ENCODE data around the gene THRA.

THRA gene

DNA sequence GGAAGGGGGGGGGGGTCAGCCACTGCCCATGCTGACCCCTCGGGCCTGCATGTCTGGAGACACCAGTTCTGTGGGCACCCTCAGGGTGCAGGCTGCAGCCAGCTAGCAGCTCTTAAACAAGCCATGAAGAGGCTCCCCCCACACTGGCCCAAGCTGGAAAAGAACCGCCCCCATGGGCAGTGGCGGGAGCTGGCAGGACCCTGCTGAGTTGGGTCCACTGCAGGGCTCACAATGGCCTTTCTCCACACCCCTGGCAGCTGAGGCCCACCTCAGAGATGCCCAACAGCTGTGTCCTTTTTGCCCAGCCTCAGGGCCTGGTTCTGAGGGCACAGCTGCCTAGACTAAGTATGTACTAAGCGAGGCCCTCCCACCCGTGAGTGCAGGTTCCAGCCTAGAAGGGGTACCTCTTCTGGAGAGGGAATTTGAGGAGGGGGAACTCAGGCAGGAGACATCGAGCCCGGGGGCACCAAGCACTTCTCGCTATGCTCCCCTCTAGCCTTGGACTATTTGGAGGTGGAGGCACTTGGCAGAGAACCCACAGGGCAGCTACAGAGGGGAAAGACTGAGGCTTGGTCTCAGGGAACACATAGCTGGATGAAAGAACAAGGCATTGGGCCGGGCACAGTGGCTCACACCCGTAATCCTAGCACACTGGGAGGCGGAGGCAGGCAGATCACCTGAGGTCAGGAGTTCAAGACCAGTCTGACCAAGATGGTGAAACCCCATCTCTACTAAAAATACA is 3.2 kb downstream of the THRA start:
- TF ChIP-seq, protein P1, sequence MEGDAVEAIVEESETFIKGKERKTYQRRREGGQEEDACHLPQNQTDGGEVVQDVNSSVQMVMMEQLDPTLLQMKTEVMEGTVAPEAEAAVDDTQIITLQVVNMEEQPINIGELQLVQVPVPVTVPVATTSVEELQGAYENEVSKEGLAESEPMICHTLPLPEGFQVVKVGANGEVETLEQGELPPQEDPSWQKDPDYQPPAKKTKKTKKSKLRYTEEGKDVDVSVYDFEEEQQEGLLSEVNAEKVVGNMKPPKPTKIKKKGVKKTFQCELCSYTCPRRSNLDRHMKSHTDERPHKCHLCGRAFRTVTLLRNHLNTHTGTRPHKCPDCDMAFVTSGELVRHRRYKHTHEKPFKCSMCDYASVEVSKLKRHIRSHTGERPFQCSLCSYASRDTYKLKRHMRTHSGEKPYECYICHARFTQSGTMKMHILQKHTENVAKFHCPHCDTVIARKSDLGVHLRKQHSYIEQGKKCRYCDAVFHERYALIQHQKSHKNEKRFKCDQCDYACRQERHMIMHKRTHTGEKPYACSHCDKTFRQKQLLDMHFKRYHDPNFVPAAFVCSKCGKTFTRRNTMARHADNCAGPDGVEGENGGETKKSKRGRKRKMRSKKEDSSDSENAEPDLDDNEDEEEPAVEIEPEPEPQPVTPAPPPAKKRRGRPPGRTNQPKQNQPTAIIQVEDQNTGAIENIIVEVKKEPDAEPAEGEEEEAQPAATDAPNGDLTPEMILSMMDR (IDR thresholded peaks at IDR 0.05; ENCODE audit: low read depth, low read length), result no peak
- Histone ChIP-seq H3K27me3 (ENCODE audit: insufficient read depth, low read depth, severe bottlenecking) (no peaks in the 10 kb centered on the region), H3K36me3 (no peaks in the 10 kb centered on the region; the same call in 1 of the 2 replicates), H3K9me3 (ENCODE audit: severe bottlenecking) (no peaks in the 10 kb centered on the region), H3K4me3 (ENCODE audit: low read depth, low read length) (no peak overlapping the region), H3K27ac (no peak overlapping the region)
- DNase-seq, result no peak

DNA sequence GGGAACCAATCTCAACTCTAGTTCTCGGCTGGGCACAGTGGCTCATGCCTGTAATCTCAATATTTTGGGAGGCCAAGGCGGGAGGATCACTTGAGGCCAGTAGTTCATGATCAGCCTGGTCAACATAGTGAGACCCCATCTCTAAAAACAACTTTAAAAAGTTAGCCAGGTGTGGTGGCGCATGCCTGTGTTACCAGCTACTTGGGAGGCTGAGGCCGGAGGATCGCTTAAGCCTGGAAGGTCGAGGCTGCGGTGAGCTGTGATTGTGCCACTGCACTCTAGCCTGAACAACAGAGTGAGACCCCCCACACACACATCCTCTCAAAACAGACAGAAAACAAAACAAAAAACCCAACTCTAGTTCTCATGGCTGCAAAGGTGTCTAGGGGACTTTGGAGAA is 4.9 kb downstream of the THRA start:
- TF ChIP-seq, protein P1 (IDR thresholded peaks at IDR 0.05; ENCODE audit: low read depth, low read length), result no peak
- H3K4me3 ChIP-seq (ENCODE audit: low read depth, low read length), result no peak overlapping the region
- no peak overlapping the region for H3K27ac ChIP-seq
- H3K9me3 ChIP-seq (ENCODE audit: severe bottlenecking), result no peaks in the 10 kb centered on the region
- no peaks in the 10 kb centered on the region; the same call in 1 of the 2 replicates for H3K36me3 ChIP-seq
- DNase-seq, result no peak
- no peaks in the 10 kb centered on the region for H3K27me3 ChIP-seq (ENCODE audit: insufficient read depth, low read depth, severe bottlenecking)

DNA sequence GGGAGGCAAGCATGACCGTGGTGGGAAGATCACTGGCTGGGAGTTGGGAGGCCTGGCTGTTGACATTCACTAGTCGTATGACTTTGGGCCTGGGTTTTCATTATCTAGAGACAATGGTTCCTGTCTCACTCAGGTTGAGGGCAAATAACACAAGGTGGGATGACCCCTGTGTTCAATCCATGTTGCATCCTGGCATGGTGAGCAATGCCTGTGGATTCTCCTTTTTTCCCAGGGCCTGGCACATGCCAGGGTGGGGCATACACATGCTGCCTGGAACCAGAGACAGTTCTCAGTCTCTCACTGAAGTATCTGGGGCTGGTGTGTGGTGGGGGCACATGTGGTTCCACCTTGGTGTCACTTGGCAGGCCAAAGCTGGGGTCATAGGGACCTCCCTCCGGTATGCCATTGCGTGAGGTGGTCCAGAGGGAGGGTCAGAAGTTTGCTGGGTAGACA is 5.4 kb downstream of the THRA start:
- TF ChIP-seq, protein P1 (IDR thresholded peaks at IDR 0.05; ENCODE audit: low read depth, low read length), result no peak
- H3K4me3 ChIP-seq (ENCODE audit: low read depth, low read length), result no peak overlapping the region
- no peaks in the 10 kb centered on the region; the same call in 1 of the 2 replicates for H3K36me3 ChIP-seq
- H3K9me3 ChIP-seq (ENCODE audit: severe bottlenecking), result no peaks in the 10 kb centered on the region
- no peak for DNase-seq
- H3K27me3 ChIP-seq (ENCODE audit: insufficient read depth, low read depth, severe bottlenecking), result no peaks in the 10 kb centered on the region
- H3K27ac ChIP-seq, result peak overlapping the region; percentile 71

DNA sequence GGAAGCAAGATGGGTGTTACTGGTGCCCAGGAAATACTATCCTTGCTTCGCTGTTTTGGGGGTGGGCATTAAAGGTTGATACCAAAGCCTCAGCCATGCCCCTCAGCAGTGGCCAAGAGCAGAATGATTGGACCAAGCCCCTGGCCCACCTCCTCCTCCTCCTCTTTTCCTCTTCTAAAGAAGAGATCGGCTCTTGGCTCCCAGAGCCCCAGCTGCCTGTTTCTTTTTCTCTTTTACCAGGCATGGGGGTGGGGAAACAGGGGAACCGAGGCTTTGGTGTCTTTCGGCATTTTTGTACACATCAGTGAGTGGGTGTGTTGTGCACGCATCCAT is 5.8 kb downstream of the THRA start:
- Histone ChIP-seq H3K27ac (peak overlapping the region; percentile 71), H3K27me3 (ENCODE audit: insufficient read depth, low read depth, severe bottlenecking) (no peaks in the 10 kb centered on the region), H3K36me3 (no peaks in the 10 kb centered on the region), H3K9me3 (ENCODE audit: severe bottlenecking) (no peaks in the 10 kb centered on the region), H3K4me3 (ENCODE audit: low read depth, low read length) (peak overlapping the region; percentile 25)
- no peak for DNase-seq
- TF ChIP-seq, protein P1 (IDR thresholded peaks at IDR 0.05; ENCODE audit: low read depth, low read length), result no peak

DNA sequence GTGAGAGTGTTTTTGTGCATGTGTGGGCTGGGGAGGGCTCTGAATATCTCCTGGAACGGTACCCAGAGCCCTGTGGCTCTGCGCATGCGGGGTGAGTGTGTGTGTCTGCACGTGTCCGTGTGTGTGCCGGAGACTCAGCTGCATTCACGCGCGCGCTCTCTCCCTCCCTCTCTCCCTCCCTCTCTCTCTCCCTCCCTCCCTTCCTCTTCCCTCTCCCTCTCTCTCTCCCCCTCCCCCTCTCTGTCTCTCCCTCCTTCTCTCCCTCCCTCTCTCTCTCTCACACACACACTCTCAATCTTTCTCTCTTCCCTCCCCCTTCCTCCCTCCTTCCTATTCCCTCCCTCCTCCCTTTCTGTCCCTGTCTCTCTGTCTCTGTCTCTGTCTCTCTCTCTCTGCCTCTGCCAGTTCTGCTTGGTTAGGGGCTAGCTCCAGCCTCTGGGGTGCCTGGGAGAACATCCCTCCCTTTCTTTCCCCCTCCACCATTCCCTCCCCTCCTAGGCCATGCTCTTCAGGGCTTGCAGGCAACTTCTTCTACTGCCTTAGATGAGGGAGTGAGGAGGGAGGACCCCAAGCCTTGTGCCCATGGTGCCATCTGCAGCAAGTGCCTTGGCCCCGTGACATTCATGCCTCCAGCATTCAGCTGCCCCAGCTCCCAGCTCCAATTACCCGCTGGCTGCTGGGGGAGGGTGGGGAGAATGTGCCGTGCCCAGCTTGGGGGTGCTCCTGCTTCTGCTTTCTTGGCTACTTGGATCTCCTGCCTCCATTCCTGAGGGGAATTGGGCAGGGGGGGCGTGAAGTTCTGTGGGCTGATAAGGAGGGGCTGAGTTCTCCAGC is 6.4 kb downstream of the THRA start:
- peak overlapping the region; percentile 25 for H3K4me3 ChIP-seq (ENCODE audit: low read depth, low read length)
- peak overlapping the region; percentile 71 for H3K27ac ChIP-seq
- H3K36me3 ChIP-seq, result no peaks in the 10 kb centered on the region
- peak; percentile 85 for DNase-seq
- TF ChIP-seq, protein P1 (IDR thresholded peaks at IDR 0.05; ENCODE audit: low read depth, low read length), result no peak
- H3K27me3 ChIP-seq (ENCODE audit: insufficient read depth, low read depth, severe bottlenecking), result no peaks in the 10 kb centered on the region
- no peaks in the 10 kb centered on the region for H3K9me3 ChIP-seq (ENCODE audit: severe bottlenecking)

All from WERI-Rb-1 (cell line).